ENCODE data around the gene ACBD3.

Gene ACBD3

DNA sequence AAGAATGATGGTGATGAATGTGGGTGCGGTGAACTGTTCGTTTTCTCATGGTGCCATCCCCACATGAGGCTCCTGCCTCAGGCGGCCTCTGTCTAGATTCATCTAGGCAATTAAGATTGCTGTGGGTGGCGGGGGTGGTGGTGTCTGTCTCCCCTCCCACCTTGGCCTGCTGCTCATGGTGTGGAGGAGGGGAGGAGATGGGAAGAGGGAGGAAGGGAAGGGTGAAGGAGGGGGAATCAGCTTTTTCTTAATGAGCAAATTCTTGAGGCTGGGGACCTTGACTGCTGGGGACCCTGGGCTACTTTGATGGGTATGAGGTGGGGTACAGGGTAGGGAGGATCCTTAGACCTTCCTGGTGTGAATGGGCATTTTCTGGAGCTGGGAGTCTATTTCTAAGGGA lies 68.2 kb downstream of the ACBD3 start:
- Histone ChIP-seq H3K4me3 (ENCODE audit: low read depth, low read length) (no peak overlapping the region), H3K9me3 (ENCODE audit: severe bottlenecking) (no peaks in the 10 kb centered on the region), H3K27ac (no peak overlapping the region), H3K27me3 (ENCODE audit: insufficient read depth, low read depth, severe bottlenecking) (no peaks in the 10 kb centered on the region), H3K36me3 (no peaks in the 10 kb centered on the region)
- no peak for DNase-seq
- TF ChIP-seq, protein P1, sequence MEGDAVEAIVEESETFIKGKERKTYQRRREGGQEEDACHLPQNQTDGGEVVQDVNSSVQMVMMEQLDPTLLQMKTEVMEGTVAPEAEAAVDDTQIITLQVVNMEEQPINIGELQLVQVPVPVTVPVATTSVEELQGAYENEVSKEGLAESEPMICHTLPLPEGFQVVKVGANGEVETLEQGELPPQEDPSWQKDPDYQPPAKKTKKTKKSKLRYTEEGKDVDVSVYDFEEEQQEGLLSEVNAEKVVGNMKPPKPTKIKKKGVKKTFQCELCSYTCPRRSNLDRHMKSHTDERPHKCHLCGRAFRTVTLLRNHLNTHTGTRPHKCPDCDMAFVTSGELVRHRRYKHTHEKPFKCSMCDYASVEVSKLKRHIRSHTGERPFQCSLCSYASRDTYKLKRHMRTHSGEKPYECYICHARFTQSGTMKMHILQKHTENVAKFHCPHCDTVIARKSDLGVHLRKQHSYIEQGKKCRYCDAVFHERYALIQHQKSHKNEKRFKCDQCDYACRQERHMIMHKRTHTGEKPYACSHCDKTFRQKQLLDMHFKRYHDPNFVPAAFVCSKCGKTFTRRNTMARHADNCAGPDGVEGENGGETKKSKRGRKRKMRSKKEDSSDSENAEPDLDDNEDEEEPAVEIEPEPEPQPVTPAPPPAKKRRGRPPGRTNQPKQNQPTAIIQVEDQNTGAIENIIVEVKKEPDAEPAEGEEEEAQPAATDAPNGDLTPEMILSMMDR (IDR thresholded peaks at IDR 0.05; ENCODE audit: low read depth, low read length): no peak

DNA sequence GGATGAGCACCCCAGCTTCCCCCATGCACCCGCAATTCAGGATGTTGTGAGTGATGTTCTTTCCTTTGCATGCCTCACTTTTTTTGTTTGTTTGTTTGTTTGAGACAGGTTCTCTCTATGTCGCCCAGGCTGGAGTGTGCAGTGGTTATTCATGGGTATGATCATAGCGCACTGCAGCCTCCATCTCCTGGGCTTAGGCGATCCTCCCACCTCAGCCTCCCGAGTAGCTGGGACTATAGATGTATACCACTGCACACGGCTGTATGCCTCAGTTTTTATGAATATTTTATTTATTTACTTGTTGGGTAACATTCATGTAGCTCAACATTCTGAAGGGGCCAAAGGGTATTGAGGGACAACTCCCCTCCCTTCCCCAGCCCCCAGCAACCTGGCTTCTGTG lies 69.2 kb downstream of the ACBD3 start:
- TF ChIP-seq, protein P1 (IDR thresholded peaks at IDR 0.05; ENCODE audit: low read depth, low read length): no peak
- H3K27me3 ChIP-seq (ENCODE audit: insufficient read depth, low read depth, severe bottlenecking): no peaks in the 10 kb centered on the region
- H3K9me3 ChIP-seq (ENCODE audit: severe bottlenecking): no peaks in the 10 kb centered on the region
- DNase-seq: no peak
- no peaks in the 10 kb centered on the region for H3K36me3 ChIP-seq
- no peak overlapping the region for H3K4me3 ChIP-seq (ENCODE audit: low read depth, low read length)
- H3K27ac ChIP-seq: no peak overlapping the region

DNA sequence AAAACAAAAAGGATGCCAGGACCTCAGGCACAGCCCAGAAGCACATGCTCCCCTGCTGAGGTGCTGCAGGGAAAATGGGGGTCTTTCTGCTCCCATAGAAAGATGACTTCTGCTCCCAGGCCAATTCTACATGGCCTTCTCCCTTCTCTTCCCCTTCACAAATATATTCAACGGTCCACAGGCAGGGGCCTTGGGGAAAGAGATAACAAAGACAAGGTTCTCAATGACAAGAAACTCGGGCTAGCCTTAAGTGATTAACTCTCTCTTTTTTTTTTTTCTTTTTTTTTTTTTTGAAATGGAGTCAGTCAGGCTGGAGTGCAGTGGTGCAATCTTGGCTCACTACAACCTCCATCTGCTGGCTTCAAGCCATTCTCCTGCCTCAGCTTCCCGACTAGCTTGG lies 69.9 kb downstream of the ACBD3 start:
- DNase-seq: no peak
- no peaks in the 10 kb centered on the region for H3K36me3 ChIP-seq

DNA sequence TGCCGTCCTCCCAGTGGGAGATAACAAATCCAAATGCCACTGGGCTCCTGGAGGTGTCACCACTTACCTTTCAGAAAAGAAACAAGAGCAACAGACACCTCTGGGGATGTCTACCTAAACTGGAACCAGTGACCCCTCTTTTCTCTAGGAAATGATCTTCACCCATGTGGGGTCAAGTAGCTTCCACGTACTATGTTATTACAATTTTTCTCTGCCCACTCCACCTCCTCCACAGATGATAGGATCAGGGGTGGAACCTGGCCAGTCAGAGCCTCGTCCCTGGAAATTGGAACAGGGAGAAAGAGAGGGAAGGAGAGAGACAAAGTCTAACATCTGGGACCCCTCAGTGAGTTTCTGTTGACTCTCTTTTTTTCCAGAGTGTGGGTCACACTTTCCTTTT lies 73.9 kb downstream of the ACBD3 start:
- no peaks in the 10 kb centered on the region for H3K27me3 ChIP-seq (ENCODE audit: insufficient read depth, low read depth, severe bottlenecking)

More for the DNA sequence above, 69.9 kb downstream of the ACBD3 start:
- TF ChIP-seq, protein P1 (IDR thresholded peaks at IDR 0.05; ENCODE audit: low read depth, low read length): no peak
- H3K27me3 ChIP-seq (ENCODE audit: insufficient read depth, low read depth, severe bottlenecking): no peaks in the 10 kb centered on the region
- H3K27ac ChIP-seq: no peak overlapping the region
- H3K9me3 ChIP-seq (ENCODE audit: severe bottlenecking): no peaks in the 10 kb centered on the region
- no peak overlapping the region for H3K4me3 ChIP-seq (ENCODE audit: low read depth, low read length)

DNA sequence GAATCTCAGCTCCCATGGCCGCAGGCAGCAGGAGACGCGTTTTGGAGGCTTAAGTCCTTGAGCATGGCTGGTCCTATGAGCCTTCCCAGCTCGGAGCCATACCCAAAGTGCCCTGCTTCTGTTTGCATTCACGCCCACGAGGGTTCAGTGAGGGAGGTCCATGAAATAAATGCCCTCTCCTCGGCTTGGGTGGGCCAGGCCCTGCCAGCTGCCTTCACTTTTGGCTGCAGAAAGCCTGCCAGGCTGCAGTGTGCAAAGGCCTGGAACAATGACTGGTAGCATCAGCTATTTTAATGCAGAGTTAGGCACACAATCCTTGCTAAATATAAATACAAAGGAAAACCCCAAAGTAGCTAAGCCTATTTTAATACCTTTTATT lies 74.7 kb downstream of the ACBD3 start:
- TF ChIP-seq, protein P1 (IDR thresholded peaks at IDR 0.05; ENCODE audit: low read depth, low read length): no peak
- H3K27me3 ChIP-seq (ENCODE audit: insufficient read depth, low read depth, severe bottlenecking): no peaks in the 10 kb centered on the region
- H3K36me3 ChIP-seq: no peaks in the 10 kb centered on the region
- DNase-seq: no peak
- no peak overlapping the region for H3K4me3 ChIP-seq (ENCODE audit: low read depth, low read length)
- no peak overlapping the region for H3K27ac ChIP-seq
- no peaks in the 10 kb centered on the region for H3K9me3 ChIP-seq (ENCODE audit: severe bottlenecking)

More for the DNA sequence above, 73.9 kb downstream of the ACBD3 start:
- no peak overlapping the region for H3K4me3 ChIP-seq (ENCODE audit: low read depth, low read length)
- TF ChIP-seq, protein P1 (IDR thresholded peaks at IDR 0.05; ENCODE audit: low read depth, low read length): no peak
- H3K36me3 ChIP-seq: no peaks in the 10 kb centered on the region
- no peaks in the 10 kb centered on the region for H3K9me3 ChIP-seq (ENCODE audit: severe bottlenecking)
- H3K27ac ChIP-seq: no peak overlapping the region
- no peak for DNase-seq

DNA sequence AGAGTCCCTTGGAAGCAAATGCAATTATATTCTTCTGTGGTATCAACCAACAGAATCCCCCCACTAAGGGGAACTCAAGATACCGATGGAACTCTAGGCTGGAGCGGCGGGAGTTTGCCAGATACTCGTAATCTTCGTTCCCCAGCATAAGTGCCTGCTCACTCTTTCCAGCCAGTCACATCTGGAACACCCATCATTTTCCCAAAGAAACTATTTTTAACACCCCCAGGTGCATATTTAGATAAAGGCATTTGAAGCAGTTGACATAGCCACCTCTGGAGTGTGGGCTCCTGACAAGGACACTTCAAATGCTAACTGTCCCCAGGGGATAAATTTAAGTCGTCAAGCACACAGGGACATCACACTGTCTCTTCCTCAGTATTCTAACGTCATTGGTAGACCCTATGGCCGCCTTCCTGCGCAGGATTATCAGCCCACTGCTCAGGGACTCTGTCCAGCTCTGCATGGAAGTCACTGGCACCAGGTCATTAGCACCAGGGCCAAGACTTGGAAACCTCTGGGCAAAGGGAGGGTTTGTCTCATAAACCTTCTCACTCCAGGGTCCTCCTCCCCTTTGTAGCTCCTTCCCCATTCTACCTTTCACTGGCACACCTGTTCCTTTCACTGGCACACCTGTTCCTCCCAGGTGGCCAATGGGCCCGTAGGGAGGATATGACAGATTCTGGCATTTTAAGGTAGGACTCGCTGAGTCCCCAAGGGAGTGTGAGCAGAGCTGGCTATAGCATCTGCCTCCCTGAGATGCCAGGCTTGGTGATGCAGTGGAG lies 75.3 kb downstream of the ACBD3 start:
- no peak for DNase-seq

More for the DNA sequence above, 75.3 kb downstream of the ACBD3 start:
- Histone ChIP-seq H3K27me3 (ENCODE audit: insufficient read depth, low read depth, severe bottlenecking) (no peaks in the 10 kb centered on the region), H3K36me3 (no peaks in the 10 kb centered on the region), H3K27ac (peak overlapping the region; percentile 96), H3K9me3 (ENCODE audit: severe bottlenecking) (no peaks in the 10 kb centered on the region), H3K4me3 (ENCODE audit: low read depth, low read length) (peak overlapping the region; percentile 55)
- TF ChIP-seq, protein P1 (IDR thresholded peaks at IDR 0.05; ENCODE audit: low read depth, low read length): no peak
